Tibial artery (tissue), 4 donors: ENCODE measurements around the gene ATP8B4.

ENCODE experiments used
- DNase-seq, 2 donors: peaks; one replicate each; pipeline ENCODE4 v3.0.0-alpha.2; 2019
- H3K27ac ChIP-seq, 2 donors: fragments of 200-600 bp; sonication (generic) in 1 of 2; 1 replicate in 1 of 2; 2 replicates in 1 of 2; pipeline ENCODE4 v1.5.1; 2018 to 2019; ENCODE audit warnings: mild to moderate bottlenecking in 1 of 2
- H3K27me3 ChIP-seq, 2 donors: fragments of 200-600 bp; sonication (generic) in 1 of 2; one replicate each; pipeline versions ENCODE4 v1.5.1 to v1.6.0; 2016 to 2019
- H3K36me3 ChIP-seq, 3 donors: fragments of 200-600 bp; sonication (generic) in 2 of 3; one replicate each; pipeline ENCODE4 v1.5.1; 2016 to 2019; ENCODE audit warnings: mild to moderate bottlenecking in 2 of 3
- H3K4me1 ChIP-seq, 4 donors: fragments of 200-600 bp; sonication (generic) in 2 of 4; 1 replicate in 3 of 4; 2 replicates in 1 of 4; pipeline ENCODE4 v1.5.1; 2016 to 2019
- H3K4me3 ChIP-seq, 2 donors: fragments of 200-600 bp; sonication (generic) in 1 of 2; 1 replicate in 1 of 2; 2 replicates in 1 of 2; pipeline ENCODE4 v1.5.1; 2018 to 2019; ENCODE audit warnings: mild to moderate bottlenecking in 2 of 2
- H3K9me3 ChIP-seq, 3 donors: fragments of 200-600 bp; sonication (generic) in 1 of 3; one replicate each; pipeline ENCODE4 v1.5.1; 2016 to 2019
- intact Hi-C: fragments of 100-400 bp; cut with DNase I; formaldehyde crosslinking; loops from one replicate; pipeline ENCODE4 v1.15.0; 2023; ENCODE audit warnings: low total_unique reads
- TF ChIP-seq, protein P1 (sequence below), 2 experiments: fragments of 200-600 bp in 1 of 2; fragments of 450-650 bp in 1 of 2; IDR thresholded peaks; one replicate each; pipeline ENCODE4 v1.5.1; 2017 to 2019; ENCODE audit warnings: antibody characterized with exemption in 2 of 2, mild to moderate bottlenecking in 1 of 2, moderate library complexity in 1 of 2

The ATP8B4 gene

DNA sequence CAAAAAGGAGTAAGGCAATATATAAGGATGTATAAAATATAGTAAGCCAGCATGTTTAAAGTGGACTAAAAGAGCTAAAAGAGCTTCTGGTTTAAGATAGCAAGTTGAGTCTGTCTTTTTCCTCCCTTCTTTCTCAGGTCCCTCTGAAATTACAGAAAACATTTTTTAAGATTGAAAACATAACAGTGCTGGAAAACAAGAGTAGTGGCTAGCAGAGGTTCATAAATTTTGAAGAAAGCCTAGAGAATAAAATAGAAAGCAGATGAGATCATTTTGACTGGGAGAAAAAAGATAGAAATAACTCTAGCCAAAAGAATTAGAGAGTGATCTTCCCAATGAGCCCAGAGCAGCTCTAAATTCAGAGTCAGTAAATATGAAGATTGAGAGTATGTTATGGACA lies 41.9 kb downstream of the ATP8B4 start:
- no peaks in the 10 kb centered on the region for H3K4me1 ChIP-seq
- intact Hi-C loops = no loop called here
- TF ChIP-seq, protein P1, sequence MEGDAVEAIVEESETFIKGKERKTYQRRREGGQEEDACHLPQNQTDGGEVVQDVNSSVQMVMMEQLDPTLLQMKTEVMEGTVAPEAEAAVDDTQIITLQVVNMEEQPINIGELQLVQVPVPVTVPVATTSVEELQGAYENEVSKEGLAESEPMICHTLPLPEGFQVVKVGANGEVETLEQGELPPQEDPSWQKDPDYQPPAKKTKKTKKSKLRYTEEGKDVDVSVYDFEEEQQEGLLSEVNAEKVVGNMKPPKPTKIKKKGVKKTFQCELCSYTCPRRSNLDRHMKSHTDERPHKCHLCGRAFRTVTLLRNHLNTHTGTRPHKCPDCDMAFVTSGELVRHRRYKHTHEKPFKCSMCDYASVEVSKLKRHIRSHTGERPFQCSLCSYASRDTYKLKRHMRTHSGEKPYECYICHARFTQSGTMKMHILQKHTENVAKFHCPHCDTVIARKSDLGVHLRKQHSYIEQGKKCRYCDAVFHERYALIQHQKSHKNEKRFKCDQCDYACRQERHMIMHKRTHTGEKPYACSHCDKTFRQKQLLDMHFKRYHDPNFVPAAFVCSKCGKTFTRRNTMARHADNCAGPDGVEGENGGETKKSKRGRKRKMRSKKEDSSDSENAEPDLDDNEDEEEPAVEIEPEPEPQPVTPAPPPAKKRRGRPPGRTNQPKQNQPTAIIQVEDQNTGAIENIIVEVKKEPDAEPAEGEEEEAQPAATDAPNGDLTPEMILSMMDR (IDR thresholded peaks at IDR 0.05) = no peak
- no peaks in the 10 kb centered on the region for H3K27me3 ChIP-seq
- H3K9me3 ChIP-seq = no peaks in the 10 kb centered on the region
- no peak overlapping the region for H3K4me3 ChIP-seq
- H3K36me3 ChIP-seq = no peaks in the 10 kb centered on the region
- DNase-seq = no peak
- no peak overlapping the region for H3K27ac ChIP-seq

DNA sequence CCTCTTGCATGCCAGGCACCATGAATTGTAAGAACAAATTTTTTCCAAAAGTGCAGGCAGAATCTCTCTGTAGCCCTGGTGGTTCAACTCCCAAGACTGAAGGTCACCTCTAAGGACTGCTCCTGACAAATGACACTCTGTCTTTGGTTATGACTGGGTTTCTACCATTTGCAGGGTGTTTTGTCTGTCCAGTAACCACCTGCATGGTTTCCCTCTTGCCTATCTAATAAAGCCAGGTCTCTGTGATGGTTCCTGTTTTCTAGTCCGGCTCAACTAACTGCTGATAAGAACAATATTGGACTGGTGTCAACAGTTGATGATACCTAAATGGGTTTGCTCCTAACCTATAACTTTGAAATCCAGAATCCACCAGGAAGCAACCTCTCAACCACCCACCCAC lies 43.7 kb downstream of the ATP8B4 start:
- Histone ChIP-seq H3K4me1 (no peaks in the 10 kb centered on the region), H3K36me3 (no peaks in the 10 kb centered on the region), H3K9me3 (no peaks in the 10 kb centered on the region), H3K4me3 (no peak overlapping the region), H3K27ac (no peak overlapping the region), H3K27me3 (no peaks in the 10 kb centered on the region)
- TF ChIP-seq, protein P1 (IDR thresholded peaks at IDR 0.05) = no peak
- no peak for DNase-seq
- intact Hi-C loops = no loop called here

DNA sequence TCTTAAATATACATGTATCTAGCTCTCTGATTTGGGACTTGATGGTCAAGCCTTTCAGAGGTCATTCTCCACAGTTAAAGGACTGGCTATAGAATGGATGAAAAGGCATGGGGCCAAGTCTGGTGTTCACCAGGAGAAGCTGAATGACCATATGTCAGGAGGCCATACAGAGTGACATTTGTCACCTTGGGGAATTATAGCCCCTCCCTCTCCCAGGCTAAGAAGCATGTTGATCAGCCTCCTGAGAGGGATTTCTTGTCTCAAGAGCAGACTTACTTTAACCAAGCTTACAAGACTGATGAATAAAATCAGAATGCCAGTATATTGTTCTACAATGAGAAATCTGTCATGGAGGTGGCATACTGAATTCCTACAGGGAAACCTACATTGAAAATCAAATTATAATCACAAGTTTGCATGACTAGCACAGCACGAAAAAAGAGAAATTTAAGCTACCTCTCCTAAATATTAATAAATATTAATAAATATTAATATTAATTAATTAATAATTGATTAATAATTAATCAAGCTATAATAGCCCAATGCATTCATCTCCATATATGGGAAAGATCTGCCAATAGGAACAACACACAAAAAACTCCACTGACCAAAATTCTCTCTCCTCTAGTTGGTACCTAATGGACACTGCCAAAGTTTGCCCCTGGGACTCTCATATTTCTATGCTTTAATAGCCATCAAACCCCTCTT lies 47.3 kb downstream of the ATP8B4 start:
- Histone ChIP-seq H3K4me1 (no peaks in the 10 kb centered on the region), H3K27ac (no peak overlapping the region), H3K9me3 (no peaks in the 10 kb centered on the region), H3K4me3 (no peak overlapping the region), H3K27me3 (no peaks in the 10 kb centered on the region), H3K36me3 (no peaks in the 10 kb centered on the region)
- intact Hi-C loops = no loop called here
- DNase-seq = no peak
- TF ChIP-seq, protein P1 (IDR thresholded peaks at IDR 0.05) = no peak

DNA sequence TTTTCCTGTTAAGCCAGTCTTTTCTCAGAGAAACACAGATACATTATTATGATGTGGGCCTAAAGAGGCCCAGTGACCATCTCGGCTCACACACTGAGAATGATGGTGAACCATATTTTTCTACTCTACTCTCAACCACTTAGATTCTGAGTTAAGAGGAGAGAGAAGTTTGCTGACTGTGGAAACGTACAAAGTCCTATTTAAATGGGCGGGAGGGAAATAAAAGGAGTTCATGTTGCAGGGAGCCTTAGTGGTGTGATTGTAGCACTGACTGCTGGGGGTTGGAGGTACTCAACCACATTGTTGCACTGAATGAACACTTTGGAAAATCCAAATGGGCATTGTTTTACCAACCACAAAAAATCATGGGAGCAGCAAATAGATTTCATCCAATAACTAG lies 51.0 kb downstream of the ATP8B4 start:
- intact Hi-C loops = no loop called here
- no peak overlapping the region for H3K27ac ChIP-seq
- H3K4me1 ChIP-seq = no peaks in the 10 kb centered on the region
- no peak for DNase-seq
- no peak overlapping the region for H3K4me3 ChIP-seq
- no peaks in the 10 kb centered on the region for H3K9me3 ChIP-seq
- no peaks in the 10 kb centered on the region for H3K36me3 ChIP-seq
- H3K27me3 ChIP-seq = no peaks in the 10 kb centered on the region
- TF ChIP-seq, protein P1 (IDR thresholded peaks at IDR 0.05) = no peak

DNA sequence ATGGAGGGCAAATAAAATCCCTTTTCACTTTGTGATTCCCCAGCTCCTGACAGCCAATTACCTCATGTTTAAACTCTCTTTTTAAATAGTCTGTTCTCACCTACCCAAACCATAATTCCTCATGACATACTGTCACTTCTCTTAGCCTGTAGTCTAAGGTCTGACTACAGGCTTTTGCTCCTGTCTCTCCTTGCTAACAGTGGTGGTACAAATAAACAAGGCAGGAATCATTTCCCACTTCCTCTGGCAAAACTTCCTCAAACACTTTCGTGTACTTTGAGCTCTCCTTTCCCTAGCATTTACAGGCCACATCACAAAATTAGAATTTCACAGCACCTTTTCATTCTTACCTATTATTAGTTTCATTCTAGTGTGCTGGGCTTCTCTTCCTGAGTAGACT lies 51.8 kb downstream of the ATP8B4 start:
- TF ChIP-seq, protein P1 (IDR thresholded peaks at IDR 0.05) = no peak
- Histone ChIP-seq H3K9me3 (no peaks in the 10 kb centered on the region), H3K36me3 (no peaks in the 10 kb centered on the region), H3K27ac (no peak overlapping the region), H3K4me1 (no peaks in the 10 kb centered on the region), H3K4me3 (no peak overlapping the region), H3K27me3 (no peaks in the 10 kb centered on the region)
- intact Hi-C loops = no loop called here
- no peak for DNase-seq

DNA sequence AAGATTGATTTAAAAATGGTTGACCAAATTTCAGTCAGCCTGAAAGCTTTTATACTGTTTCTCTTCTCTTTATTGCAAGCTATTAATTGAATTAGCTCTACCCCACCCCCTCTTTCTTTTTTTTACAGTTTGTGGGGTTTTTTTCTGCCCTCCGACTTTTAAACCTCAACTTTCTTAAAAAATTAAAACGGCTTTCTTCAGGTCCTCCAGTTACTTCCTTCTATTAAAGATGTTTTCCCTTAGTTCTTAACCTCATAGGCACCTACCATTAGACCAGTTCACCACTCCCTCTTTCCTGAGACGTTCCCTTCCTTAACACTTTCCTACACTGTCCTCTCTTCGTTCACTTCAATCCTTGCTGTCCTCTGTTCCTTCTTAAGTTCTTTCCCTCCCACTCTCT lies 52.4 kb downstream of the ATP8B4 start:
- Histone ChIP-seq H3K27me3 (no peaks in the 10 kb centered on the region), H3K36me3 (no peaks in the 10 kb centered on the region), H3K4me1 (no peaks in the 10 kb centered on the region), H3K27ac (no peak overlapping the region), H3K4me3 (no peak overlapping the region), H3K9me3 (no peaks in the 10 kb centered on the region)
- intact Hi-C loops = no loop called here
- no peak for DNase-seq
- TF ChIP-seq, protein P1 (IDR thresholded peaks at IDR 0.05) = no peak
